NCI-H146 treated with DMSO at 0.1 percent for 48 hours (cell line): ENCODE measurements around the gene POM121.
"Not testable (repeated sequence)": the region's sequence is repeated elsewhere in the genome, so short reads cannot be mapped to it uniquely, and the experiment has no call there.

Experiments
- DNase-seq: peaks from one replicate; lab custom pipeline; 2025; ENCODE audit not compliant: unreplicated experiment; lab: John Stamatoyannopoulos, UW

POM121 gene

GRCh38 chr7:72995484-72995883 lies 70.6 kb downstream of the POM121 start:
- not testable (repeated sequence) for DNase-seq

GRCh38 chr7:72997447-72997846 lies 72.6 kb downstream of the POM121 start:
- not testable (repeated sequence) for DNase-seq

- not testable (repeated sequence) for DNase-seq
Observed at GRCh38 chr7:72997887-72998468, 73.1 kb downstream of the POM121 start.
